ENCODE results near the gene TCEA2. TPM values are rescaled to one million over a fixed set of nuclear protein-coding genes. Genes with fewer than 3 reads are reported as not detected.

Gene TCEA2
- total and polyA plus RNA-seq, 2 of the 13 experiments (the other 11 are each of a cell fraction or from before 2014, with no cell fraction given), result 28.1 to 33.7 TPM

DNA sequence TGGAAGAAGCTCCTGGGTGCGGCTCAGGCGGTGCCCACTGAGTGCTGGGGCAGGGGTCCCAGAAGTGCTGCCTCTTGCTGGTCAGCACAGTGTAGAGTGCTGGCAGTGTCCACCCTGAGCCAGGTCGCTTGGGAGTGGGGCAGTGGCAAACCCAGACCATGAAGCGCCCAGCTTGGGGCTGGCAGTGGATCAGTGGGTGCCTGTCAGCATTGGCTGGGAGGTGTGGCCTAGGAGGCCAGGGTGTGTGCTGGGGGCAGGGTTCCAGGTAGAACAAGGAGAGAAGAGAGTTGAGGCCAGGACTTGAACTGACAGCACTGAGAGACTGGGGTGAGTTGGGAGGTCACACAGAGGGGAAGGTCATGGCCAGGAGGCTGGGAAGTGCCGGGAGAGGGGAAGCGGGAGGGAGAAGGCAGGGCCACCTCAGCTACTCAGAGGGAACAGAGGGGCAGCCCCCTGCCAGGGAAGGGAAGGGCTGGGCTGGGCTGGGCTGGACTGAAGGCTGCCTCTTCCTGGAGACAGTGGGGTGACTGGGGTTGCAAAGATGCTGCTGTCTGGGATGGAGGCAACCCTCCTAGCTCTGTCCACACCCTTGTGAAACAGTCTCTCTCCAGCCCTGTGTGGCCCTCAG is 4.1 kb downstream of the TCEA2 start (continued):
- TF ChIP-seq ZNF878 (CRISPR knock-in tag; IDR thresholded peaks at IDR 0.05) (no peak), ZNF709 (CRISPR knock-in tag; IDR thresholded peaks at IDR 0.05) (no peak), RCOR2 (CRISPR knock-in tag; IDR thresholded peaks at IDR 0.05) (no peak), TBP (CRISPR knock-in tag; IDR thresholded peaks at IDR 0.05) (no peak), HDAC6 (IDR thresholded peaks at IDR 0.05; ENCODE audit: low read depth, low read length) (no peak), AGO2 (optimal IDR thresholded peaks at IDR 0.05; ENCODE audit: low read depth, low read length) (peak; percentile 23), HOXA9 (CRISPR knock-in tag; IDR thresholded peaks at IDR 0.05; ENCODE audit: borderline replicate concordance) (no peak), NR2F6 (IDR thresholded peaks at IDR 0.05) (peak; percentile 34; the same call in 1 of the 2 replicates), NR2F6 (CRISPR knock-in tag; IDR thresholded peaks at IDR 0.05) (peak; percentile 39; the same call in 1 of the 2 replicates), ZNF382 (CRISPR knock-in tag; IDR thresholded peaks at IDR 0.05; ENCODE audit: borderline replicate concordance) (no peak), ZNF501 (CRISPR knock-in tag; IDR thresholded peaks at IDR 0.05) (0 out of 2 replicates have a peak, but pooled peaks have one; percentile 55), JUNB (CRISPR knock-in tag; IDR thresholded peaks at IDR 0.05; ENCODE audit: borderline replicate concordance) (no peak), ZBTB21 (CRISPR knock-in tag; IDR thresholded peaks at IDR 0.05) (no peak), SUZ12 (IDR thresholded peaks at IDR 0.05; ENCODE audit: low read depth, low read length) (no peak)
- TF ChIP-seq, protein P1, sequence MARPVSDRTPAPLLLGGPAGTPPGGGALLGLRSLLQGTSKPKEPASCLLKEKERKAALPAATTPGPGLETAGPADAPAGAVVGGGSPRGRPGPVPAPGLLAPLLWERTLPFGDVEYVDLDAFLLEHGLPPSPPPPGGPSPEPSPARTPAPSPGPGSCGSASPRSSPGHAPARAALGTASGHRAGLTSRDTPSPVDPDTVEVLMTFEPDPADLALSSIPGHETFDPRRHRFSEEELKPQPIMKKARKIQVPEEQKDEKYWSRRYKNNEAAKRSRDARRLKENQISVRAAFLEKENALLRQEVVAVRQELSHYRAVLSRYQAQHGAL (CRISPR knock-in tag; IDR thresholded peaks at IDR 0.05; ENCODE audit: not compliant biosample characterization), result no peak
- TF ChIP-seq, protein P2, sequence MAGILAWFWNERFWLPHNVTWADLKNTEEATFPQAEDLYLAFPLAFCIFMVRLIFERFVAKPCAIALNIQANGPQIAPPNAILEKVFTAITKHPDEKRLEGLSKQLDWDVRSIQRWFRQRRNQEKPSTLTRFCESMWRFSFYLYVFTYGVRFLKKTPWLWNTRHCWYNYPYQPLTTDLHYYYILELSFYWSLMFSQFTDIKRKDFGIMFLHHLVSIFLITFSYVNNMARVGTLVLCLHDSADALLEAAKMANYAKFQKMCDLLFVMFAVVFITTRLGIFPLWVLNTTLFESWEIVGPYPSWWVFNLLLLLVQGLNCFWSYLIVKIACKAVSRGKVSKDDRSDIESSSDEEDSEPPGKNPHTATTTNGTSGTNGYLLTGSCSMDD (CRISPR knock-in tag; IDR thresholded peaks at IDR 0.05), result no peak
- TF ChIP-seq, protein P3, sequence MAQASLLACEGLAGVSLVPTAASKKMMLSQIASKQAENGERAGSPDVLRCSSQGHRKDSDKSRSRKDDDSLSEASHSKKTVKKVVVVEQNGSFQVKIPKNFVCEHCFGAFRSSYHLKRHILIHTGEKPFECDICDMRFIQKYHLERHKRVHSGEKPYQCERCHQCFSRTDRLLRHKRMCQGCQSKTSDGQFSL (CRISPR knock-in tag; IDR thresholded peaks at IDR 0.05), result no peak
- TF ChIP-seq, protein P4, sequence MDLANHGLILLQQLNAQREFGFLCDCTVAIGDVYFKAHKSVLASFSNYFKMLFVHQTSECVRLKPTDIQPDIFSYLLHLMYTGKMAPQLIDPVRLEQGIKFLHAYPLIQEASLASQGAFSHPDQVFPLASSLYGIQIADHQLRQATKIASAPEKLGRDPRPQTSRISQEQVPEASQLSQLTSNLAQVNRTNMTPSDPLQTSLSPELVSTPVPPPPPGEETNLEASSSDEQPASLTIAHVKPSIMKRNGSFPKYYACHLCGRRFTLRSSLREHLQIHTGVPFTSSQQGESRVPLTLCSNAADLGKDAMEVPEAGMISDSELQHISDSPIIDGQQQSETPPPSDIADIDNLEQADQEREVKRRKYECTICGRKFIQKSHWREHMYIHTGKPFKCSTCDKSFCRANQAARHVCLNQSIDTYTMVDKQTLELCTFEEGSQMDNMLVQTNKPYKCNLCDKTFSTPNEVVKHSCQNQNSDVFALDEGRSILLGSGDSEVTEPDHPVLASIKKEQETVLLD (CRISPR knock-in tag; IDR thresholded peaks at IDR 0.05; ENCODE audit: low read depth), result no peak
- TF ChIP-seq, protein P5, sequence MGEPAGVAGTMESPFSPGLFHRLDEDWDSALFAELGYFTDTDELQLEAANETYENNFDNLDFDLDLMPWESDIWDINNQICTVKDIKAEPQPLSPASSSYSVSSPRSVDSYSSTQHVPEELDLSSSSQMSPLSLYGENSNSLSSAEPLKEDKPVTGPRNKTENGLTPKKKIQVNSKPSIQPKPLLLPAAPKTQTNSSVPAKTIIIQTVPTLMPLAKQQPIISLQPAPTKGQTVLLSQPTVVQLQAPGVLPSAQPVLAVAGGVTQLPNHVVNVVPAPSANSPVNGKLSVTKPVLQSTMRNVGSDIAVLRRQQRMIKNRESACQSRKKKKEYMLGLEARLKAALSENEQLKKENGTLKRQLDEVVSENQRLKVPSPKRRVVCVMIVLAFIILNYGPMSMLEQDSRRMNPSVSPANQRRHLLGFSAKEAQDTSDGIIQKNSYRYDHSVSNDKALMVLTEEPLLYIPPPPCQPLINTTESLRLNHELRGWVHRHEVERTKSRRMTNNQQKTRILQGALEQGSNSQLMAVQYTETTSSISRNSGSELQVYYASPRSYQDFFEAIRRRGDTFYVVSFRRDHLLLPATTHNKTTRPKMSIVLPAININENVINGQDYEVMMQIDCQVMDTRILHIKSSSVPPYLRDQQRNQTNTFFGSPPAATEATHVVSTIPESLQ (CRISPR knock-in tag; conservative IDR thresholded peaks at IDR 0.05), result no peak
- TF ChIP-seq, protein P6, sequence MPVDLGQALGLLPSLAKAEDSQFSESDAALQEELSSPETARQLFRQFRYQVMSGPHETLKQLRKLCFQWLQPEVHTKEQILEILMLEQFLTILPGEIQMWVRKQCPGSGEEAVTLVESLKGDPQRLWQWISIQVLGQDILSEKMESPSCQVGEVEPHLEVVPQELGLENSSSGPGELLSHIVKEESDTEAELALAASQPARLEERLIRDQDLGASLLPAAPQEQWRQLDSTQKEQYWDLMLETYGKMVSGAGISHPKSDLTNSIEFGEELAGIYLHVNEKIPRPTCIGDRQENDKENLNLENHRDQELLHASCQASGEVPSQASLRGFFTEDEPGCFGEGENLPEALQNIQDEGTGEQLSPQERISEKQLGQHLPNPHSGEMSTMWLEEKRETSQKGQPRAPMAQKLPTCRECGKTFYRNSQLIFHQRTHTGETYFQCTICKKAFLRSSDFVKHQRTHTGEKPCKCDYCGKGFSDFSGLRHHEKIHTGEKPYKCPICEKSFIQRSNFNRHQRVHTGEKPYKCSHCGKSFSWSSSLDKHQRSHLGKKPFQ (CRISPR knock-in tag; IDR thresholded peaks at IDR 0.05; ENCODE audit: insufficient replicate concordance), result no peak
- TF ChIP-seq, protein P7, sequence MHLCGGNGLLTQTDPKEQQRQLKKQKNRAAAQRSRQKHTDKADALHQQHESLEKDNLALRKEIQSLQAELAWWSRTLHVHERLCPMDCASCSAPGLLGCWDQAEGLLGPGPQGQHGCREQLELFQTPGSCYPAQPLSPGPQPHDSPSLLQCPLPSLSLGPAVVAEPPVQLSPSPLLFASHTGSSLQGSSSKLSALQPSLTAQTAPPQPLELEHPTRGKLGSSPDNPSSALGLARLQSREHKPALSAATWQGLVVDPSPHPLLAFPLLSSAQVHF (CRISPR knock-in tag; IDR thresholded peaks at IDR 0.05), result 0 out of 2 replicates have a peak, but pooled peaks have one; percentile 2
